NCI-H187 (cell line): ENCODE data around the gene RTL1.

Source experiments
- DNase-seq, 2 experiments: peaks; one replicate each; lab custom pipeline; 2025; lab: John Stamatoyannopoulos, UW

Gene RTL1

GRCh38 chr14:100903672-100904185 is at the start of gene RTL1:
Gene RTL1, minus strand, starts transcription at chr14:100903722. Its CDS starts 18,934 bp downstream, at chr14:100884788.
- no peak for DNase-seq

- DNase-seq: no peak
Measured at GRCh38 chr14:100950024-100950423, 46.5 kb upstream of the RTL1 start.

- no peak for DNase-seq
Measured at GRCh38 chr14:100944052-100944451, 40.5 kb upstream of the RTL1 start.

GRCh38 chr14:100930270-100930669 is 26.7 kb upstream of the RTL1 start:
- DNase-seq: no peak

GRCh38 chr14:100915560-100915959 is 12.0 kb upstream of the RTL1 start:
- DNase-seq: no peak

GRCh38 chr14:100914597-100915021 is 11.1 kb upstream of the RTL1 start:
- no peak for DNase-seq

- no peak for DNase-seq
Measured at GRCh38 chr14:100911665-100912316, 8.3 kb upstream of the RTL1 start.

GRCh38 chr14:100910888-100911664 is 7.6 kb upstream of the RTL1 start:
- no peak for DNase-seq

GRCh38 chr14:100909439-100909838 is 5.9 kb upstream of the RTL1 start:
- no peak for DNase-seq

- DNase-seq: no peak
Measured at GRCh38 chr14:100907240-100907639, 3.7 kb upstream of the RTL1 start.

GRCh38 chr14:100906420-100906819 is 2.9 kb upstream of the RTL1 start:
- DNase-seq: no peak

GRCh38 chr14:100905166-100905565 is 1.6 kb upstream of the RTL1 start:
- no peak for DNase-seq

- DNase-seq: no peak
Measured at GRCh38 chr14:100904307-100905087, 975 bp upstream of the RTL1 start.

GRCh38 chr14:100903134-100903468 is 421 bp downstream of the RTL1 start:
- no peak for DNase-seq

- DNase-seq: no peak
Measured at GRCh38 chr14:100902295-100903133, 1.0 kb downstream of the RTL1 start.

GRCh38 chr14:100901391-100902183 is 1.9 kb downstream of the RTL1 start:
- no peak for DNase-seq

GRCh38 chr14:100900837-100901390 is 2.6 kb downstream of the RTL1 start:
- peak in 1 of 2 experiments; percentile 22 for DNase-seq

GRCh38 chr14:100899884-100900771 is 3.4 kb downstream of the RTL1 start:
- DNase-seq: no peak
